DND-41 (cell line): ENCODE measurements around the gene GSTO1.

ENCODE experiments used
- EZH2 ChIP-seq: IDR thresholded peaks from 3 replicates; pipeline ENCODE4 v1.6.1; 2012; ENCODE audit warnings: borderline replicate concordance, low read depth, mild to moderate bottlenecking, moderate library complexity, low read length, inconsistent platforms; ENCODE audit not compliant: severe bottlenecking
- TF ChIP-seq, protein P1 (sequence below): IDR thresholded peaks from 2 replicates; pipeline ENCODE4 v1.5.1; 2012; ENCODE audit warnings: borderline replicate concordance, low read length, moderate library complexity, mild to moderate bottlenecking; ENCODE audit not compliant: poor library complexity, severe bottlenecking; ENCODE audit errors: extremely low read depth

DNA sequence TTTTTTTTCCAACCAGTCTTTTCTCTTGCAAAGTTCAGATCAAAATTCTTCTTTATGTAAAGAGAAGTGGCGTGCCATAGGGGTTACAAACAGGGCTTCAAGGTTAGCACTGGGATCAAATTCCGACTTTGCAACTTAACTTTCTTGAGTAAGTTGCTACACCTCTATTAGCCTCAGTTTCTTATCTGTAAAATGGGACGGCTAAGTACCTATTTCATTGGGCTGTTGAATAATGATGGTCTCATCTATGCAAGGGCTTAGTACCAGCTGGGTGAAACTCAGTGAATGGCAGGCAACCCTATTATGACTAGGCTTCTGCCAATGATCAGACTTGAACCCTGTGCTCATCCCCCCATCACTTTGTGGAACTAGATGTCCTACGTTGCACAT lies 49.7 kb downstream of the GSTO1 start:
- TF ChIP-seq, protein P1, sequence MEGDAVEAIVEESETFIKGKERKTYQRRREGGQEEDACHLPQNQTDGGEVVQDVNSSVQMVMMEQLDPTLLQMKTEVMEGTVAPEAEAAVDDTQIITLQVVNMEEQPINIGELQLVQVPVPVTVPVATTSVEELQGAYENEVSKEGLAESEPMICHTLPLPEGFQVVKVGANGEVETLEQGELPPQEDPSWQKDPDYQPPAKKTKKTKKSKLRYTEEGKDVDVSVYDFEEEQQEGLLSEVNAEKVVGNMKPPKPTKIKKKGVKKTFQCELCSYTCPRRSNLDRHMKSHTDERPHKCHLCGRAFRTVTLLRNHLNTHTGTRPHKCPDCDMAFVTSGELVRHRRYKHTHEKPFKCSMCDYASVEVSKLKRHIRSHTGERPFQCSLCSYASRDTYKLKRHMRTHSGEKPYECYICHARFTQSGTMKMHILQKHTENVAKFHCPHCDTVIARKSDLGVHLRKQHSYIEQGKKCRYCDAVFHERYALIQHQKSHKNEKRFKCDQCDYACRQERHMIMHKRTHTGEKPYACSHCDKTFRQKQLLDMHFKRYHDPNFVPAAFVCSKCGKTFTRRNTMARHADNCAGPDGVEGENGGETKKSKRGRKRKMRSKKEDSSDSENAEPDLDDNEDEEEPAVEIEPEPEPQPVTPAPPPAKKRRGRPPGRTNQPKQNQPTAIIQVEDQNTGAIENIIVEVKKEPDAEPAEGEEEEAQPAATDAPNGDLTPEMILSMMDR: no peak
- TF ChIP-seq EZH2: no peak
